Measurements from ENCODE around the gene MKNK1.
"Not testable (repeated sequence)": the region's sequence is repeated elsewhere in the genome, so short reads cannot be mapped to it uniquely, and the experiment has no call there.

MKNK1 gene

DNA sequence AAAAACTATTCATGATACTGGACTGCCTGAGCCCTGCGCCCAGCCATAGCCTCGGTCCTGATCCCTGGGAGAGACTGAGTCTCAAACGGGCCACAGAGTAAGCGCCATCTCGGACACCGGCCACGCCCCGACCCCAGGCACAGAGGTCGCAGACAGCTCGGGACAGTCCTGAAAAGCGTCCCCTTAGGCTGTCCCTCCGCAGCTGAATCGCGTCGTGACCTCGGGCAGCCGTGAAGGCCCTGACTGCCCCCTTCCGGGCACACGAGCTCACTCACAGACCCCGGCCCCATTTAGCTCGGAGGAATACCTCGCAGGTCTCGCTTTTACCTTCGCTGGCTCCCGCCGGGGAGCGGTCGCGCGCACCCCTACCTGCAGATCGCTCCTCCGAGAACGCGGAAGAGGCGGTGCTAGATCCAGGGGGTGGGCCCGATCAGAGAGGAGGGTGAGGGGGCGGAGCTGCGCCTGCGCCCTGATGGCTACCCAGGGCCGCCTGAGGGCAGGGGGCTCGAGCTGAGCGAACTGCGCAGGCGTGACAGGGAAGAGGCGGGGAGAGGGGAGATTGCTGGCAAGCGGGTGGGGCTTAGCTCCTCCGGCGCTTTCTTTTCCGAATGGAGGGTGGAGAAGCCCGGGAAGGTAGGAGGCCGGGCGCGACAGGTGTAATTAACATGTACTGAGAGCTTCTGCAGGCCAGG, at the start of gene MKNK1:
MKNK1 (minus strand) TSS at position 411 of the 692 bp plus-strand sequence. CDS start 20,941 bp downstream, outside the sequence.
- DNase-seq (ENCODE audit: low read depth), result peak; percentile 37

DNA sequence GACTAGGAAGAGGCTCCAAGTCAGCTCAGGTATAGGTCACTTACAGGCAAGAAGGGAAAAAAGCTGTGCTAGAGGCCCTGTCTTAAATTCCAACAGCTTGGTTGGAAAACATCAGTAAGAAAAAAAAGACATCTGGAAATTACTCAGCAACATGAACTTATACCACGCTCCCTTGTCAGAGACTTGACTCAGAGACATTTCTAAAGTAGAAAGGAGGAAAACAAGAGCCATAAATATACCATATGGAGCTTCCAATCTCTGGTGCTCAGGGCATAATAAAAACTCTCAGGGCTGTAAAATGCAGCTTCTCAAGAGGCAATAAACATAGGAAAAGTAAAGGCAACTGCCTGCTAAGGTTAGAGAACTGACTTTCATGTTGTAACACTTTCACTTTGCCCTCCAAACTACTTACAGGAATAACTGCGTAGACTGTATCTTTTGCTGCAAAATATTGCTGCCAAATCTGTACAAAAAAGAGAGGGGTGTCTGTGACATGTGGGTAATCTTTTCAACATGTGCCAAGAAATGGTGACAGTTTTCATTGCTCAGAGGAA, 49.4 kb upstream of the MKNK1 start:
- DNase-seq (ENCODE audit: low read depth), result no peak

DNA sequence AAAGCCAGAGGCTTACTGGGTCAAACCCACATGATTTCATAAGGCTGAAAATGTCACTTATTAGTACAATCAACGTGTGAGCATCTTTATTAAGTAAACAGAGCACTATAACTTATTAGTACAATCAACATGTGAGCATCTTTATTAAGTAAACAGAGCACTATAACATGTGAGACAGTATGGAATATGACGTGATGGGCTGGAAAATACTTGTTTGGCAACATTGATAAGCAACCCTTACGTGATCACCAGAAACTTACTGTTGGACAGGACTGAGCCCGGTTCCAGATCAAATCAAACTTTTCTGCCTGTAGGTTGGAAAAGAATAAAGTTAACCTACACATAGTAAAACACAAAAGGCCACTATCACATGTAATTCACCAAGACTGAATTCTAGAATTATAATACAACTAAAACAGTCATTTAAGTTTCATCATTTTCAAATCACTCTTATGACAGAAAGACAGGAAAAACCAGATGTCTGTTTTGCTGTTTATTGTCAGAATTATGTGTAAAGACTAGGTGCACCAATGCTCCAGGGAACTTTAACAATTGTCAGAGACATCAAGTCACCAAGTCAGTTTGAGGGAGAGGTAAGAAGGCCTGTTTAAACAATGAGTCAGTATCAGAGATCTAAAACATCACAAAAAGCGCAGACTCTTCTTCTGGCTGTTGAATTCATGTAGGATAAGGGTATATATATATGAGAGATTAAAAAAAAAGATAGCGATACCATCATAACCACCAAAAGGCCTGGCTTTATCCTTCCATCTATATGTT, 48.4 kb upstream of the MKNK1 start:
- no peak for DNase-seq (ENCODE audit: low read depth)

DNA sequence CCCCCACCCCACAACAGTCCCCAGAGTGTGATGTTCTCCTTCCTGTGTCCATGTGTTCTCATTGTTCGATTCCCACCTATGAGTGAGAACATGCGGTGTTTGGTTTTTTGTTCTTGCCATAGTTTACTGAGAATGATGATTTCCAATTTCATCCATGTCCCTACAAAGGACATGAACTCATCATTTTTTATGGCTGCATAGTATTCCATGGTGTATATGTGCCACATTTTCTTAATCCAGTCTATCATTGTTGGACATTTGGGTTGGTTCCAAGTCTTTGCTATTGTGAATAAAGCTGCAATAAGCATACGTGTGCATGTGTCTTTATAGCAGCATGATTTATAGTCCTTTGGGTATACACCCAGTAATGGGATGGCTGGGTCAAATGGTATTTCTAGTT, 47.1 kb upstream of the MKNK1 start:
- not testable (repeated sequence) for DNase-seq (ENCODE audit: low read depth)

DNA sequence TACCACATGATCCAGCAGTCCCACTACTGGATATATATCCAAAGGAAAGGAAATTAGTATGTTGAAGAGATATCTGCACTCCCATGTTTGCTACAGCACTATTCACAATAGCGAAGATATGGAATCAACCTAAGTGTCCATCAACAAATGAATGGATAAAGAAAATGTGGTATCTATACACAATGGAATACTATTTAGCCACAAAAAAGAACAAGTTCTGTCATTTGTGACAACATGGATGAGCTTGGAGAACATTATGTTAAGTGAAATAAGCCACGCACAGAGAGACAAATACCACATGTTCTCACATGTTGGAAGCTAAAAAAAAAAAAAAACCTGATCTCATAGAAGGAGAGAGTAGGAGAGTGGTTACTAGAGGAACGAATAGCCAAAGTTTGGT, 46.4 kb upstream of the MKNK1 start:
- no peak for DNase-seq (ENCODE audit: low read depth)

DNA sequence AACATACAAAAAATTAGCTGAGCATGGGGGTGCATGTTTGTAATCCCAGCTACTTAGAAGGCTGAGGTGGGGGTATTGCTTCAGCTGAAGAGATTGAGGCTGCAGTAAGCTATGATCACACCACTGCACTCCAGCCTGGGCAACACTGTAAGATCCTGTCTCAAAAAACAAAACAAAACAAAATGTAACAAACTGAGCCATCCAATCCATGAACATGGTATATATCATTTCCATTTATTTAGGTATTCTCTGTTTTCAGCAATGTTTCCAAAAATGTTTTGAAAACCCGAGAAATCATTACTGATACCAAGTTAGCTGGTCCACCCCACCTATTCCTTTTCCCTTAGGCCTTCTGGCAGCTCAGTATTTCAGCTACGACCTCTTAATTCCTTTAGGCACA, 45.7 kb upstream of the MKNK1 start:
- DNase-seq (ENCODE audit: low read depth), result no peak

DNA sequence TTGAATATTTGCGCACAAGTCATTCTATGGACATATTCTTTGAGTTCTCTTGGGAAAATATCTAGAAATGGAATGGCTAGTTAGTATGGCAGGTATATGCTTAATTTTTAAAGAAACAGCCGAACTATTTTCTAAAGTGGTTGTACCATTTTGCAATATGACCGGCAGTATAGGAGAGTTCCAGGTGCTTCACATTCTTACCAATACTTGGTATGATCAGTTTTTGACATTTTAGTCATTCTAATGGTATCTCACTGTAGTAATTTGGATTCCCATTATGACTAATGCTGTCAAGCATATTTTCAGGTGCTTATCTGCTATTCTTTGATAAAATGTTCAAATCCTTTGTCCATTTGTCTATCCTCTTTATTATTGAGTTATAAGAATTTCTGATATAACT, 43.5 kb upstream of the MKNK1 start:
- DNase-seq (ENCODE audit: low read depth), result no peak

DNA sequence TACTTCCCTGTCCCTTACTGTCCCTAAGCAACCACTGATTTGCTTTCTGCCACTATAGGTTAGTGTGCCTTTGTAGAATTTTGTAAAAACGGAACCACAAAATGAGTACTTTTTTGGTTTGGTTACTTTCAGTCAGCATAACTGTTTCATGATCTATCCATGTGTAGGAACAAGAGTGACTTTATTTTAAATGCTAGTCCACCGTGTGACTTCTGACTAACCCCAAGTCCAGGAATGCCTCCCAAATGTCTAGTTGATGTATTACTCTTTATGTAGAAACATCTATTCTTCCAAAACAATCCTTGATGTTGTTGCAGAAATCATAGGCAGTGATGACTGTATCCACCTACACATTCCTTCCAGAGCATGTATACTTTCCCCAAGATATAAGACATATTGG, 42.8 kb upstream of the MKNK1 start:
- no peak for DNase-seq (ENCODE audit: low read depth)

DNA sequence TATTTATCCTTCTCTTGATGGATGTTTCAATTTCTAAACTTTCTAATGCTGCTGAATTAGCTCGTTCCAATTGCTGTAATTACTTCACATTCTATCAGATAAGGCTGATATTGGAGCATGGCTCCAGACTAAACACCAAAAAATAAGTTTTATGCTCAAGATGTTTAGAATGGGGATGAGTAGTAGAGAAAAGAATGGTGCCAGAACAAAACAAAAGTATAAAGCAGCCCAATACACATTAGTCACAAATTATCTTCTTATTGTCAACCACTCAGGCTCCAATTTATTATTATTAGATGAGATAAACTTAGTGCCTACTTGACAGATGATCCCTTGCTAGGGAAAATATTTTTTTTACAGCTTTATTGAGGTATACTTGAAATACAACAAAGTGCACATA, 42.3 kb upstream of the MKNK1 start:
- DNase-seq (ENCODE audit: low read depth), result no peak

DNA sequence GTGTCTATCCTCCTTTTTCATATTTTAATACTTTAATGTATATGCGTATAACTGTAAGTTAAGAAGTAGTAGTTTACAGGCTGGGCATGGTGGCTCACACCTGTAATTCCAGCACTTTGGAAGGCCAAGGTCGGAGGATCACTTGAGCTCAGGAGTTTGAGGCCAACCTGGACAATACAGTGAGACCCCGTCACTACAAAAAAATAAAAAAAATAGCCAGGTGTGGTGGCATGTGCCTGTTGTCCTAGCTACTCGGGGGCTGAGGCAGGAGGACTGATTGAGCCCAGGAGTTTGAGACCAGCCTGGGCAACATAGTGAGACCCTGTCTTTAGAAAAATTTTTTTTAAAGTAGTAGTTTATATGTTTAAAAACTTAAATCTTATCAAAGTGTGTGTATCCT, 41.7 kb upstream of the MKNK1 start:
- DNase-seq (ENCODE audit: low read depth), result no peak

DNA sequence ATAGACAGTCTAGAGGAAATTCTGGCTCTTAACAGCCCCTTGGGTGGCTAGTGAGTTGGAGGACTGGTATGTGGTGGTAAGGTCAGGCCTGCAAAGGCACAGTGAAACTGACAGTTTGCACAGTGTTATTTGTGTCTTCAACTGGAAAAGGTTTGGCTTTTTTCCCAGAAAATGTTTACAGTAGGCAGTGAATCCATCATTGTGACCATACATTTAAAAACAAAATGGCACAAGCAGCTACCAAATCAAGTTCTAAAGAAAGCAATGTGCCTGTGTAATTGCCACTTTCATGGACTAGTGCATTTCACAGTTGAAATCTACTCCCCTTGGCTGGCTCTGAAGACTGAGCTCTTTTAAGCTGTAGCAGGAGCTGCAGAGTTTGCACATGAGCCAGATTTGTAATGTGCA, 39.3 kb upstream of the MKNK1 start:
- peak; percentile 88 for DNase-seq (ENCODE audit: low read depth)

DNA sequence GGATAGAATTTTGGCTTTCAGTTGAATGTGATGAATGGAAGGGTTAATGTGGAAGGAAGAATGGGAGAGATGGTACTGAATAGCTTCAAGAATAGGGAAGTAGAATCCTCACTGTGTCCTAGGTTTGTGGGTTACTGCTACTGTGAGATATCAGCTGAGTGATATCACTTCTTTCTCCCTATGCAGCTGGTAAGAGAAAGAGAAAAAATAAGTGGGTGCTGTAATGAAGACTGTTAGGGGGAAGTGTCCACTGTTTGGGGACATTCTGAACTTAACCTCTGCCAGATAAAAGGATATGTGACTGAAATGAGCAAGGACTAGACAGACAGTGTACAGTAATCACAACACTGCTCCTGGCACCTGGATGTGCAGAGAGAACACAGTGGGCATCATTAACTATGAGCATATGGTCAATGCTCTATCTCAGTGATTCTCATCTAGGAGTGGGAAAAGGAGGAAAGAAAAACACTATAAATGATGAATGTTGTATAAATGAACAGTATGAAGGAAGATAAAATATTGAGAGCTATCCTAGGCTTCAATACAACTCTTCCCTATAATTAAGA, 38.1 kb upstream of the MKNK1 start:
- no peak for DNase-seq (ENCODE audit: low read depth)

DNA sequence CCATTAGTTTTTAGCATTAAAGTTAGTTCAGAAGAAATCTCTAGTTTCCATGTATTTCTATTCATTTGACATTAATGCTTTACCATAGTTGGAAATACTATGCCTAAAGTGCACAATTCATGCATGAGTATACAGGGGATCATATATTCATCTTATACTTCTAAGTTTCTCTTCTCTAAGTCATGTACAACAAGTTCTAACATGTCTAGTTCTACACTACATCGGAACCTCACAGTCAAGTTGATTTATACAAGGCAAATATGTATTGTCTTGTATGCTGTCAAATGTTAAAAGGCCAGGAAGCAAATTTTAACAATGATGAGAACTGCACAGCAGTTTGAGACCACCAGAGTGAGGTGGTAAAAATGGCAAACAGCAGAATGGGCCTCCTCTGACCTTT, 35.5 kb upstream of the MKNK1 start:
- DNase-seq (ENCODE audit: low read depth), result no peak

DNA sequence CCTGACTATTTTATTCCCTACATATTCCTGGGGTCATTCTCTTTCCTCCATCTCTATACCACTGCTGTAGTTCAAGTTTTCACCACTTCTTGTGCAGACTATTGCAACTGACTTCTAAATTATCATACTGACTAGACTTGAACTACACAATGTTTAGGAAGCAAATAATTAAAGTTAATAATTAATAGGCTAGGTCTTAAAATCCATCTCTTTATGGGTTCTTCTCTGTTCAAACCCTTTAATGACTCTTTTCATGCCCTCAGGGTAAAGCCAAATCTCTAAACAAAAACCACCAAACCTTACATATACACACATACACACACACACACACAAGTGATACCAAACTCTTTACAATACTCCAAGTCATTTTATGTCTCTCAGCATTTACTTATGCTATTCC, 34.9 kb upstream of the MKNK1 start:
- no peak for DNase-seq (ENCODE audit: low read depth)

DNA sequence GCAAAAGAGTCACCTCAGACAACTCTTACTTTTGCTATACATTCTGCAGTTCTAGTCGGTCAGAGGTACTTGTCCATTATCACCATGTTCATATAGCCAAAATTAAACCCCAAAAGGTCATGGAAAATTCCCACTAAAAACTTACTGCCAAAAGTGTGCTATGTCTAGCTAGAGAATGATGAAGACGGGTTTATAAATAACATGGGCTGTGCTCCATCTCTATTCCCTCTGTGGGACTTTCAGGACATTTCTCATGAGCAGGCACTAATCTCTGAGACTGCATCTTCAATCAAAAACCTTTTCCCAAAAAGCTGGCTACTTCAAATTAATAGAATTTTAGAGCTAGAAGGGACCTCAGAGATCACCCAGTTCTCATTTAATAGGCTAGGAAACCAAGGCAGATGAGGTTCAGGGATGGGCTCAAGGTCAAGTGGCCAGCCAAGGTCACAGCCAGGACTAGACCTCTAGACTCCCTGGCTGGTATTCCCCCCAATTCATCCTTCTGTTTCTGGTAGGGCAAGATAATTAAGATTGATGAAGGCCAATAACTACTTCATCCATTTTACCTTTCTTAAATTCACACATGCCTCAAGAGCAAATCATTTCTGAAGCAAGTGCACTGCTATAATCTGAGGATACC, 33.5 kb upstream of the MKNK1 start:
- no peak for DNase-seq (ENCODE audit: low read depth)

DNA sequence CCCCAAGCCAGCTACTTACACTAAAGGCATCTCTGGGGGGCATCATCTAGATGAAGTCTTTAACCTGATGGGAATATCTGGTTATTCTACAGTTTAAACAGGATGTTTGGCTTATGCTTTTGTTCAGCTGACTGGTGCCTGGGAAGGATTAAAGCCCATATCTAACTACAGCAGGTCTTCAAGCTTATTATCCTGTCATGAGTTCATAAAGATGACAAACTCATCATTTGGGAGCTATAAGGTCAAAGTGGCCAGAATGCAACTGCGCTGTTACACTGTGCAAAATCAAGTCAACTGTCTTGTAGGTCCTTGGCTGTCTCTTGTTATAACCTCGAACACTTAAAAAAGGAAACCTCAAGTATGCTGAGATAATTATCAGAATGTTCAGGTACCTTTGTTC, 31.1 kb upstream of the MKNK1 start:
- no peak for DNase-seq (ENCODE audit: low read depth)

DNA sequence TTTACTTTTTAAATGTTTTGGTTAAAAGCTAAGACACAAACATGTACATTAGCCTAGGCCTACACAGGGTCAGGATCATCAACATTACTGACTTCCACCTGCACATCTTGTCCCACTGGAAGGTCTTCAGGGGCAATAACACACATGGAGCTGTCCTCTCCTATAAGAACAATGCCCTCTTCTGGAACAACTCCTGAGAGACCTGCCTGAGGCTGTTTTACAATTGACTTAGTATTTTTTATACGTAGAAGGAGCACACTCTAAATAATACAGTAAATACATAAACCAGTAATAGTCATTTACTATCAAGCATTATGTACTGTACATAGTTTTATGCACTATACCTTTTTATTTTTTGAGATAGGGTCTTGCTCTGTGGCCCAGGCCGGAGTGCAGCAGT, 26.7 kb upstream of the MKNK1 start:
- DNase-seq (ENCODE audit: low read depth), result no peak

DNA sequence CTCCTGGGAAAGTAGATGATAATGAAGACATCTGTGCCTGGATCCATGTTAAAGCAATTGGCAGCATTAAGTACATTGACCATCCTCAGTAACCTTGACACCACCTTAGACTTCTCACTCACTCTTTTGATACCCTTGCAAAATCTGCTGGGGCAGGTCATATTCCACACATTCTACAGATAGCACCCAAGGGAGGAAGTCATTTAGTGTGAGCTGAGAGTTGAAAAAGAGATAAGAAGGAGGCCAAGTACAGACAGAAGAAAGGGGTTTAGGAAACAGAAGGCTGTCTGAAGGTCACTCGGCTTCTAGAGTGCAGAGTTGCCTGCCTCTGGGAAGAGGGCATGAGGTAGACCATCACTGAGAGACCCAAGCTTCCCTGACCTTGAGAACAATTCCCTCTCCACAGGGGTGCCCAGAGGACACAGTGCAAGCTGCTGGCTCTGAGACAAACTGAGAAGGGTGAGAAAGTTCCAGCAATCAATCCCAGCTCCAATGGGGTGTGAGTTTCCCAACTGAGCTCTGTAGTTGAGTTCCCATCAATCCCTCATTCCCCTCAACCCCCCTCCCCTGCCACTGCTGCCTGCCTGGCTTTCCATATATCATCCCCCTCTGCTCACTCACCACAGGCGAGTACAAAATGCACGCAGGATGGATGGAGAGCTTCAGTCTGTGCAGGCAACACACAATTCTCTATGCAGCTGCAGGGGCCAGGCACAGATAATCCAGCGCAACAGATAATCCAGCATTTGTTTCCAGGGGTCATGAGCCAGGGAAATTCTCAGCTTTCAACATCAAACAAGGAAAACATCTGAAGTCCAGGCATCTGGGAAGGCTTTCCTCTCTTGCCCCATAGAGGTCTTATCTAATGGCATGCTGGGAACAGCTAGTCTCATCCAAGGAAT, 19.9 kb upstream of the MKNK1 start:
- DNase-seq (ENCODE audit: low read depth), result no peak

DNA sequence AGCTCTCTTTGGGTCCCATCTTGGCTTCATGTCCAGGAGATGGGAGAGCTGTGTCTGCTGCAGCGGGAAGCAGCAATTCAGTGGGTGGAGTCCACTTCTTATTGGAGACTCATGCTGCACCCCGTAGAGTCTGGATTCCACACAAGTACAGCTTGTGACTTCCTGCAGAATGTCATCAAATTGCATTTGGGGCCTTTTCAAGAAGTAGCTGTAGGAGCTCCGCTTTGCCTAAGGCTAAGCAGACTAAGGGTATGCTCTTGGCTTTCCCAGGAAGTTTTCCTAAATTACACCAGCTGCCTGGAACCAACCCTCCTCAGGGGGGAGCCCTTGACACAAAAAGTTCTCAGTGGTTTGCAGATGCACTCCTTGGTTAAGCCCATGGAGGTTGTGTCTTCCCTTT, 18.3 kb upstream of the MKNK1 start:
- no peak for DNase-seq (ENCODE audit: low read depth)

DNA sequence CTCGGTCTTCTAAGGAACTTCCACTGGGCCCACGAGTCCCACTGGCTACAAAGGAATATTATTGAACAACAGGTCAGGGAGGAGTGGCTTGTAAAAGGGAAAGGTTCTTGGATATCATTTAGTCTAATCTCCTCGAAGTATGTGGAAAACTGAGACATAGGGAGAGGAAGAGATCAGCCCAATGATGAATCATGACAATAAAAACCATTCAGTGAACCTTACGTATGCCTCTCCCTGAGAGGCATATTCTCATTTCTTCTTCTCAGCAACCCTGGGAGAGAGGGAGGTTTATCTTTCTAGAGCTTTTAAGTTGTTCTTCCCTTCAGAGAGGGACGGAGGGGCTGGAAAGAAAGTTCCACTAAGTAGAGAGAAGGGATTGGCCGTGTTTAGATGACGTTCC, 17.9 kb upstream of the MKNK1 start:
- DNase-seq (ENCODE audit: low read depth), result no peak

DNA sequence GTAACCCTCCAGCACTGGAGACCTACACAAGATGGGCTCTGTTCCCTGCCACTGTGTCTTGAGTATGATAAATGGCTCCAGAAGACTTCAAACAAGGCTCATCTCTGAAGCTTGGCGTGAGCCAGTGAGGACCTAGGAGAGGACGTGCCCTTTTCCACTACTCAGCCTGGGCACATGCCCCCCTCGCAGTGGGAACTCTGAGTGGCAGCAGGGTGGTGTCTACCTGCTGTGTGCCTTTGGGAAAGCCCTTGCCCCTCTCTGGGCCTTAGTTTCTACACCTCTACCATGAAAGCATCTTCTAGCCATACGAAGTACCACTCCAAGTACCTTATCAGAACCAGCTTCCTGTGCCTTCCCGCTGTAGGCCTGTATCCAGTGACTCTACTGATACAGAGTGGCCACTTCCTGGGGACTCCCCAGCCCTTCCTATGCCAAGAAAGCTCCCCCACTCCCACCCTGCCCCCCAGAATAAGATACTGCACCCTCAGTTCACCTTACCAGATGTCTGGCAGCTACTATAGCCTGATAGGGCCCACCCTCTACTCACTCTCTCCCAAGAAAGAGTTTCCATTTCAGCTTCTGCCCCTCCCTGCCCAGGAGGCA, 15.7 kb upstream of the MKNK1 start:
- DNase-seq (ENCODE audit: low read depth), result no peak
